Measurements from ENCODE around the gene RPS6KA1. TPM values are rescaled to one million over a fixed set of nuclear protein-coding genes. Genes with fewer than 3 reads are reported as not detected.

Gene RPS6KA1
- total and polyA plus RNA-seq, 2 of the 8 experiments (the other 6 are each of a cell fraction or from before 2014, with no cell fraction given) = 44.3 to 55.0 TPM

DNA sequence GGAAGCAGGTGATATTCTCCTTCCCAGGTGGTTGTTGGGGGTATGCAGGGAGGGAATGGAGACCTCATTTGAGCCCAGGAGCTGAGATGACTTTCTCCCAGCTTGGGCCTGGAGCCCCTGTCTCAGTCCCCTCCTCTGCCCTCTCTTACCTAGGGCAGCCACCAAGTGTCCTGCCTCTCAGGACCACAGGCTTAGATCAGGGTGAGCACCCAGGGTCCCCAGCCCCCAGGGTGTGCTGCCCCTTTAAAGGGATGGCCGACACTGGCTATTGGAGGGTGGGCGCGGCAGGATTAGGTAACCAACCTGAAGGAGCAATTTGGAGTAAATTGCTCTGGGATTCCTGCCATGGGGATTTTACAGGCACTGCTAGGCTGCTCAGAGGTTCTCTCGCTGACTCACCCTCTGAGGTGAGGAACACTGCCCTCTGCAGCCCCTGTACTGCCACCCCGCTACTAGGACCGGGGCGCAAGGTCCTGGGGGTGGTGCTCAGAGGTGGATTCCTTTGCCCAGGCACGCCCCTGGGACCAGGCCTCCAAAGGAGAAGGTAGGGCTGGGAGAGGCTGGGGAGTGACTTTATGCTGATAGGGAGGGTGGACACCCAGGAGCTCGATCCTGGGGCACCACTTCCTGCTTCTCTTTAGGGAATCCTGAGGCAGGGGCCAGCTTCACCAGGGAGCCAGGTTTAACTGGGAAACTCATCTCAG lies 1.5 kb downstream of the RPS6KA1 start (continued):
- 0 out of 4 replicates have a peak, but pooled peaks of 1 of the 2 experiments have one; percentile 5 for TF ChIP-seq HDAC2 (IDR thresholded peaks at IDR 0.05; ENCODE audit: borderline replicate concordance in 1 of 2, low read depth in 2 of 2, low read length in 2 of 2)
- TF ChIP-seq RAD21 (IDR thresholded peaks at IDR 0.05 in 1 of 2, conservative IDR thresholded peaks at IDR 0.05 in 1 of 2; ENCODE audit: low read depth in 2 of 2, low read length in 2 of 2) = peak; percentile 34 to 56
- no peak for TF ChIP-seq RBBP5 (IDR thresholded peaks at IDR 0.05; ENCODE audit: borderline replicate concordance, low read depth, low read length)
- TF ChIP-seq BACH1 (IDR thresholded peaks at IDR 0.05; ENCODE audit: low read length) = peak; percentile 69; the same call in 1 of the 2 replicates
- peak; percentile 71 for TF ChIP-seq TBP (IDR thresholded peaks at IDR 0.05; ENCODE audit: low read depth, low read length)
- peak; percentile 49 for TF ChIP-seq ASH2L (IDR thresholded peaks at IDR 0.05; ENCODE audit: low read length)
- TF ChIP-seq, protein P1, sequence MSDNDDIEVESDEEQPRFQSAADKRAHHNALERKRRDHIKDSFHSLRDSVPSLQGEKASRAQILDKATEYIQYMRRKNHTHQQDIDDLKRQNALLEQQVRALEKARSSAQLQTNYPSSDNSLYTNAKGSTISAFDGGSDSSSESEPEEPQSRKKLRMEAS (IDR thresholded peaks at IDR 0.05) = peak; percentile 22; the same call in 1 of the 2 replicates
- 0 out of 2 replicates have a peak, but pooled peaks have one; percentile 5 for TF ChIP-seq TEAD4 (IDR thresholded peaks at IDR 0.05; ENCODE audit: low read depth, low read length)
- no peak for TF ChIP-seq SRF (IDR thresholded peaks at IDR 0.05; ENCODE audit: low read depth, low read length)
- peak in 1 of 2 experiments; percentile 38; a peak in 1 of 3 replicates for TF ChIP-seq POLR2A (IDR thresholded peaks at IDR 0.05; ENCODE audit: control extremely low read depth in 1 of 2, low read depth in 2 of 2, low read length in 2 of 2)
- TF ChIP-seq, protein P2, sequence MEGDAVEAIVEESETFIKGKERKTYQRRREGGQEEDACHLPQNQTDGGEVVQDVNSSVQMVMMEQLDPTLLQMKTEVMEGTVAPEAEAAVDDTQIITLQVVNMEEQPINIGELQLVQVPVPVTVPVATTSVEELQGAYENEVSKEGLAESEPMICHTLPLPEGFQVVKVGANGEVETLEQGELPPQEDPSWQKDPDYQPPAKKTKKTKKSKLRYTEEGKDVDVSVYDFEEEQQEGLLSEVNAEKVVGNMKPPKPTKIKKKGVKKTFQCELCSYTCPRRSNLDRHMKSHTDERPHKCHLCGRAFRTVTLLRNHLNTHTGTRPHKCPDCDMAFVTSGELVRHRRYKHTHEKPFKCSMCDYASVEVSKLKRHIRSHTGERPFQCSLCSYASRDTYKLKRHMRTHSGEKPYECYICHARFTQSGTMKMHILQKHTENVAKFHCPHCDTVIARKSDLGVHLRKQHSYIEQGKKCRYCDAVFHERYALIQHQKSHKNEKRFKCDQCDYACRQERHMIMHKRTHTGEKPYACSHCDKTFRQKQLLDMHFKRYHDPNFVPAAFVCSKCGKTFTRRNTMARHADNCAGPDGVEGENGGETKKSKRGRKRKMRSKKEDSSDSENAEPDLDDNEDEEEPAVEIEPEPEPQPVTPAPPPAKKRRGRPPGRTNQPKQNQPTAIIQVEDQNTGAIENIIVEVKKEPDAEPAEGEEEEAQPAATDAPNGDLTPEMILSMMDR (IDR thresholded peaks at IDR 0.05; ENCODE audit: control extremely low read depth in 1 of 3, insufficient read depth in 1 of 3, low read depth in 1 of 3, low read length in 3 of 3) = peak; percentile 65 to 75 (median 66)
- TF ChIP-seq JUND (IDR thresholded peaks at IDR 0.05; ENCODE audit: low read length) = peak; percentile 90

Measured in H1 (cell line).